Activated naive CD4-positive, alpha-beta T cell treated with anti-CD3 and anti-CD28 coated beads, Interleukin-2, amount 10 ng/mL, durations not matched to agents 7 days and 5 days (primary cell): ENCODE data around the gene ZNF580.

Experiments
- CTCF ChIA-PET: fragments of 350-600 bp; sonication (Branson Sonifier 250); formaldehyde crosslinking; loops from one replicate; lab custom pipeline; 2021; ENCODE audit warnings: antibody characterized with exemption; lab: Charles Lee
- DNase-seq: peaks from one replicate; pipeline ENCODE4 v3.0.0-alpha.2; 2020
- H3K27ac Mint-ChIP-seq: one replicate; pipeline ENCODE4 v1.8.0; 2021; ENCODE audit warnings: mild to moderate bottlenecking, moderate library complexity, mixed read lengths
- H3K27me3 Mint-ChIP-seq: one replicate; pipeline ENCODE4 v1.8.0; 2021; ENCODE audit warnings: mild to moderate bottlenecking, mixed read lengths
- H3K36me3 Mint-ChIP-seq: one replicate; pipeline ENCODE4 v1.8.0; 2021; ENCODE audit warnings: mixed read lengths
- H3K4me1 Mint-ChIP-seq: one replicate; pipeline ENCODE4 v1.8.0; 2021; ENCODE audit warnings: mixed read lengths
- H3K4me3 Mint-ChIP-seq: one replicate; pipeline ENCODE4 v1.8.0; 2021; ENCODE audit warnings: mild to moderate bottlenecking, moderate library complexity, mixed read lengths
- H3K9me3 Mint-ChIP-seq: one replicate; pipeline ENCODE4 v1.8.0; 2021; ENCODE audit warnings: mixed read lengths

The ZNF580 gene

DNA sequence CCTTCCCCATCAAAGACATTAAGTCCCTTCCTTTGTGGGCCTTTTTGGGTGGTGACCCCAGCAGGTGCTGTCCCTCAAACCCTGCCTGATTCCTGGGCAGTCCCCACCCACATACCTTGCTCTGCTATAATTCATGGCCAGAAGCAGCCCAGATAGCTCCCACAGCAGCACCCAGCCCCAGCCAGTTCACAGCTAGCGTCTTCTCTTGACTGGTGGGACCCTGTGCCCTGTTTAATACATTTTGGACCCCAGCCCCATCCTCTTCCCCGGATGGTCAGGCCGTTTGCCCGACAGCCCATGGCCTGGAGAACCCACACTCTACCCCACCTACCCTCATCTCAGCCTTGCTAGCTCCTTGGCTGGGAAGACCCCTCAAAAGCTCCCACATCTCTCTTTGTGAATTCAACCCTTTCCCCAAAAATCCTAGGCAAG is 9.3 kb downstream of the ZNF580 start:
- Mint-ChIP-seq H3K27ac (no peak overlapping the region), H3K4me3 (peak overlapping the region; percentile 43), H3K9me3 (no peaks in the 10 kb centered on the region), H3K4me1 (peaks cover 42% of the 10 kb centered on the region), H3K36me3 (peaks cover 8% of the 10 kb centered on the region), H3K27me3 (peaks cover 4% of the 10 kb centered on the region)
- CTCF ChIA-PET, result interaction anchor here (1.0 to 1.1 kb wide), 2 partner anchors 12 to 18 kb away, joined by 3 to 4 read pairs; no protein-coding TSS in a partner anchor
- DNase-seq, result no peak

DNA sequence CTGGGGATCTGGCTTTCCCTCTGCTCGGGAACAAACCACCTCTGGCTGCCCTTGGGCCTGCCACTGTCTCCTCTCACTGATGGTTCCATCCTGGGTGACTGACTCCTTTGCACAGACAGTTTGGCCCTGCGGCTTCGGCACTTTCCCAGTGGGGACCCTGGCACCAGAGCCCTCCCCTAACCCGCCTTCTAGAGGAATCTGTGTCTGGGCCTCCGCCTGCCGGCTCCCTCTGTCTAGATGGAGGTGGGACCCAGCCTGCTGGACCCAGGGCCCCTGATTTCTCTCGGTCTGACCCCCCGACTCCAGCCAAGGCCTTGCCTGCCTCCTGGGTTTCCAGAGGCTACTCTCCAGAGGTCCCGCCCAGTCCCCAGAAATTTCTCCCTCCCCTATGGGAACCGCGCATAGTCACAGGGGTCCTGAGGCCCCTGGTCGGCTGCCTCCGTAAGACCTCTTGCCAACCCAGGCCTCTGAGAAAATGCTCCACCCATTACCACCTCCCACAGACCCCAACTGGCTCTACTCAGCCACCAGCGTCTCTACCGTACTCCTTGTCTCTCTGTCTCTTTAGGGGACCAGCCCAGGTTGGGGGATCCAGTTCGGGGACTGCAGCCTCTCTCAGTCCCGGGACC is 9.9 kb downstream of the ZNF580 start:
- Mint-ChIP-seq H3K27me3 (peaks cover 4% of the 10 kb centered on the region), H3K4me3 (peak overlapping the region; percentile 44), H3K4me1 (peaks cover 38% of the 10 kb centered on the region), H3K27ac (peak overlapping the region; percentile 64), H3K9me3 (no peaks in the 10 kb centered on the region), H3K36me3 (peaks cover 11% of the 10 kb centered on the region)
- no peak for DNase-seq
- CTCF ChIA-PET, result no interaction called here

DNA sequence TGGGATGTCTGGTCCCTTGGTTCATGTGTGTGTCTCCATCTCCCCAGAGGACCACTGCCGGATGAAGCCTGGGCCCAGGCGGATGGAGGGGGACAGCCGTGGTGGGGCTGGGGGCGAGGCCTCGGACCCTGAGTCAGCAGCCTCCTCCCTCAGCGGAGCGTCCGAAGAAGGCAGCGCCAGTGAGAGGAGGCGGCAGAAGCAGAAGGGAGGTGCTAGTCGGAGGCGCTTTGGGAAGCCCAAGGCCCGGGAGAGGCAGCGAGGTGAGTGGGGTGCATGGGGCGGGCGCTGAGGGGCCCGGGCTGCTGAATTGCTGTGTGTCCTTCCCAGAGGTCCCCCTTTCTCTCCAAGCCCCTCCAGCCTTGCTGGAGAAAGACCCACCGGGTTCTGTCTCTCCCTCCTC is 10.4 kb downstream of the ZNF580 start:
- H3K4me1 Mint-ChIP-seq, result peaks cover 40% of the 10 kb centered on the region
- CTCF ChIA-PET, result no interaction called here
- H3K27me3 Mint-ChIP-seq, result peaks cover 4% of the 10 kb centered on the region
- no peak overlapping the region for H3K27ac Mint-ChIP-seq
- H3K4me3 Mint-ChIP-seq, result peak overlapping the region; percentile 44
- DNase-seq, result no peak
- no peaks in the 10 kb centered on the region for H3K9me3 Mint-ChIP-seq
- H3K36me3 Mint-ChIP-seq, result peaks cover 15% of the 10 kb centered on the region

DNA sequence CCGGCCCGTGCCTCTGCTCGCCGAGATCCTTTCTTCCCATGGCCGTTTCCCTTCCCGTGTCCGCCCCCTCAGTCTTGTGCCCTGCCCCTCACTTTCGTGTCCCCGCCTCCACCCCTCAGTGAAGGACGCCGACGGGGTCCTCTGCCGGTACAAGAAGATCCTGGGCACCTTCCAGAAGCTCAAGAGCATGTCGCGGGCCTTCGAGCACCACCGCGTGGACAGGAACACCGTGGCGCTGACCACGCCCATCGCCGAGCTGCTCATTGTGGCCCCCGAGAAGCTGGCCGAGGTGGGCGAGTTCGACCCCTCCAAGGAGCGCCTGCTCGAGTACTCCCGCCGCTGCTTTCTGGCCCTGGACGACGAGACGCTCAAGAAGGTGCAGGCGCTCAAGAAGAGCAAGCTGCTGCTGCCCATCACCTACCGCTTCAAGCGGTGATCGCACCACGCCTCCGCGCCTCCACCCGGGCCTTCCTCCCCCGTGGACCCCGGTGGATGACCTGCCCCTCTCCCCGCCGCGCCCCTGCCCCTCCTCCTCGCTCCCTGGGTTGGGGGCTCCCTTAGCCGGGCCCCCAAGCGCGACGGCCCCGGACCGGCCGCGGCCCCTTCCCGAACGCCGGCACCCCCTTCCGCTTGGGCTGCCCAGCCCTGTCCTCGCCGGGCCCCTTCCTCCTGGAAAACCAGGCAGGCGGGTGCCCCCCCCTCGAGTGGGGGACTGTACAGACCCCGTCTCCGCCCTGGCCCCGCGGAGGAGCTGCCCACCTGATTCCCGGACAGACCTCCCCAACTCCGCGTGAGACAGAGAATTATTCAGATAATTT is 11.7 kb downstream of the ZNF580 start:
- H3K27me3 Mint-ChIP-seq, result peaks cover 4% of the 10 kb centered on the region
- peaks cover 46% of the 10 kb centered on the region for H3K4me1 Mint-ChIP-seq
- DNase-seq, result no peak
- CTCF ChIA-PET, result interaction anchor here (0.7 to 1.6 kb wide), 5 partner anchors 9 to 640 kb away, joined by 3 to 23 read pairs (median 4); partner anchors contain the start of gene ZNF581
- H3K9me3 Mint-ChIP-seq, result no peaks in the 10 kb centered on the region
- peak overlapping the region; percentile 43 for H3K4me3 Mint-ChIP-seq
- H3K27ac Mint-ChIP-seq, result peak overlapping the region; percentile 26
- H3K36me3 Mint-ChIP-seq, result peaks cover 19% of the 10 kb centered on the region

DNA sequence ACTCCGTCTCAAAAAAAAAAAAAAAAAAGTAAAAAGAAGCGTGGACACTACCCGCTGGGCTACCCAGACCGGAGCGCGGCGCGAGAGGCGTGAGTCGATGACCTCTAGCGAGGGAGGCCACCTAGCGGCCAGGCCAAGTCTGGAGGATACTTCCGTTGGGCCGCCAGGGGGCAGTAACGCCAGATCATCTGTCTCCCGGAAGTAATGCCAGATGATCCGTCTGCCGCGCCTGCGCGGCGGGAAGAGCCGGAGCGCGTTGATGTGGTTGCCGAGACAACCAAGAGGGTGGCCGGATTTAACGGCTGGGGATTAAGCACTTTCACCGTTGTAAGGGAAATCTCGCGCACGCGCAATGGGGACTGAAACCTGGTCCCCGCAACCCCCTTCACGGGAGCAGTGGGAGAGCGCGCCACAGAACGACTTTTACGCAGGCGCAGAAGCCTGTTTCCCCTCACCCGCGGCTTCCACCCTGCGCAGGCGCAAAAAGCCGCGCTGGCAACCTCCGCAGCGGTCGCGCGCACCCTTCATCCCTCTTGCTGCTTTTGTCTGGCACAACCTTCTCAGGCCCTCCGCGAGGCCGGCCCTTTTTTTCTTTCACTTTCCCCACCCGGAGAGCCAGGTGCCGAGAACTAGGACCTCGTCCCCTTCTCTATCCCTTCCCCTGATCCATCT is 13.0 kb downstream of the ZNF580 start:
- CTCF ChIA-PET, result interaction anchor here (0.6 to 1.6 kb wide), 14 partner anchors 8 to 680 kb away, joined by 3 to 23 read pairs (median 4); partner anchors contain the start of gene ZNF581
- Mint-ChIP-seq H3K27ac (peak overlapping the region; percentile 92), H3K4me1 (peaks cover 49% of the 10 kb centered on the region), H3K36me3 (peaks cover 19% of the 10 kb centered on the region), H3K4me3 (peak overlapping the region; percentile 78), H3K9me3 (no peaks in the 10 kb centered on the region), H3K27me3 (peaks cover 4% of the 10 kb centered on the region)
- peak; percentile 98 for DNase-seq

DNA sequence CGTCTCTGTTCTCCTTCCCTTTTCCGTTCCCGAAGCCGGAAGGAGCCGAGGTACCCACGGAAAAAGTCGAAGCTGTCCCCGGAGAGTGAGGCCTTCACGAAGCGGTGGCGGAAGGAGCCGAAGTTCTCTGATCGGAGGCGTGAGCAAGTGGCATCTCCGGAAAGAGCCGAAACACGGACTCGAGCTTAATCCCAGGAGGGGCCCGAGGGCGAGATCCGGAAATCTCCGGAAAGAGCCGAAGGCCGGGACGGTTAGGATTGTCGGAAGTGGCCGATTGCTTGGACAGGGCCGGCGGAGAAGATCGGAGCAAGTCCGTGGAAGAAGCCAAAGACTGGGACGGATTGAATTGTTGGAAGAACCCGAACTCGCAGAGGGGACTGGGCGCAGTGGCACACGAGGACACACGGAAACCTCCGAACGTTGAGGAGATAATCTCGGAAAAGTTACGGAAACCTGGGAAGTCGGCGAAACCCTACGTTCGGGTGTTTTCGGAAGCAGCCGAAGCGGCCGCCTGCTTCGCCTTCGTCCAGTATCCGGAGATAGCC is 13.6 kb downstream of the ZNF580 start:
- peaks cover 20% of the 10 kb centered on the region for H3K36me3 Mint-ChIP-seq
- no peaks in the 10 kb centered on the region for H3K9me3 Mint-ChIP-seq
- CTCF ChIA-PET, result interaction anchor here (0.6 to 1.2 kb wide), 9 partner anchors 9 to 679 kb away, joined by 3 to 7 read pairs (median 3); no protein-coding TSS in a partner anchor
- H3K27me3 Mint-ChIP-seq, result peaks cover 4% of the 10 kb centered on the region
- peak overlapping the region; percentile 92 for H3K27ac Mint-ChIP-seq
- H3K4me3 Mint-ChIP-seq, result peak overlapping the region; percentile 78
- peaks cover 48% of the 10 kb centered on the region for H3K4me1 Mint-ChIP-seq
- peak; percentile 100 for DNase-seq

DNA sequence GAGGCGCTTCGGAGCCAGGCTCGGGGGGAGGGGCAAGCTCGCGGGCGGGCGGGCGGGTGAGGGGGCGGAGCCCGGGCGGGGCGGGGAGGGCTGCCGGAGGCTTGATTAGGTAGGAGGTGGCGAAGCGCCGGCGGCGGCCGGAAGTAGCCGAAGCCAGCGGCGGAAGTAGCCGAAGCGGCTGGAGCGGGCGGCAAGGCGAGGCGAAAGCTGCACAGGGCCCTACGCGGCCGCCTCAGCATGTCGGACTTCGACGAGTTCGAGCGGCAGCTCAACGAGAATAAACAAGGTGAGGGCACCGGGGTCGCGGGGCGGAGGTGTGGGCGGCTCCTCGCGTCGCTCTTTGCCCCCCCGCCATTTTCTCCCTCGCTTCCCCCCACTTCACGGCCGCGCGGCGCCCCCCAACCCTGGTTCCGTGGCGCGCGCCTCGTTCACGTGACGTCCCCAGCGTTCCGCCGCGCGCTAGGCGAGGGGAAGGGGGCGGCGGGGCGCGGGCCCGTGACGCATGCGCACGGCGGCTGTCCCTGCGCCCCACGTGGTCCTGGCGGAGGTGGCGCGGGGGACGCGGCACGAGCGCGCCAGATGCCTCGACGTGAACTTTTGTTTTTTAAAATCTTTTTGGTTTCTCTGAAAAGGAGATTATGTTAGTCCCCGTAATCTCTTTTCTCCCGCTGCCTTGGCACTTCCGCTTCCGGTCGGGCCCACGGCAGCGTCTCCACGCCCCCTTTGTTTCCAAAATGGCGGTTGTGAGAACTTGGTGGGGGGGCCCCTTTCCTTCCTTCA is 14.3 kb downstream of the ZNF580 start, which contains the start of gene U2AF2:
Gene U2AF2 (plus strand): TSS at position 168 of the 780 bp plus-strand sequence. CDS start 70 bp downstream, at position 238.
- peaks cover 21% of the 10 kb centered on the region for H3K36me3 Mint-ChIP-seq
- H3K4me3 Mint-ChIP-seq, result peak within 1 kb of the TSS; percentile 78
- H3K9me3 Mint-ChIP-seq, result no peaks in the 10 kb centered on the region
- peaks cover 4% of the 10 kb centered on the region for H3K27me3 Mint-ChIP-seq
- CTCF ChIA-PET, result interaction anchor here (0.6 to 1.2 kb wide), 8 partner anchors 9 to 679 kb away, joined by 3 to 7 read pairs (median 3); no protein-coding TSS in a partner anchor
- DNase-seq, result peak; percentile 97
- peak within 1 kb of the TSS; percentile 92 for H3K27ac Mint-ChIP-seq
- H3K4me1 Mint-ChIP-seq, result peaks cover 49% of the 10 kb centered on the region

DNA sequence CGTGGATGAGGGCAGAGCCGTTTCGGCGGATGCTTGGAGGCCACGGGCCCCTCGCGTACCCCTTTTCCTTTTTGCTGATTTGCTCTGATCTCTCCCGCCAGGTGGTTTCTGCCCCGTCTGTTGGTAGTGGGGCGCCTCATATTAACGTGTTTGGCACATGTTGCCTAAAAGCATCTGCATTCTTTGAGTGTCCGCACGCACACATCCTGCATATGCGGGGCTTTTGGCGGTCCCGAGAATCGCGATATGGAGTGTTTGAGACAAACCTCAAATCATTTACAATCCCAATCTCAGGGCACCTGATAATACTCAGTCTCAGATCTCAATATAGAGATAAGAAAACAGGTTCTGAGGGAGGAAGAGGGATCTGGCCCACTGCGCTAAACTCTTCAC is 14.8 kb downstream of the ZNF580 start:
- H3K4me3 Mint-ChIP-seq, result peak overlapping the region; percentile 78
- no peak for DNase-seq
- CTCF ChIA-PET, result no interaction called here
- peaks cover 46% of the 10 kb centered on the region for H3K4me1 Mint-ChIP-seq
- no peaks in the 10 kb centered on the region for H3K9me3 Mint-ChIP-seq
- H3K27me3 Mint-ChIP-seq, result peaks cover 4% of the 10 kb centered on the region
- H3K36me3 Mint-ChIP-seq, result peaks cover 21% of the 10 kb centered on the region
- peak overlapping the region; percentile 92 for H3K27ac Mint-ChIP-seq

DNA sequence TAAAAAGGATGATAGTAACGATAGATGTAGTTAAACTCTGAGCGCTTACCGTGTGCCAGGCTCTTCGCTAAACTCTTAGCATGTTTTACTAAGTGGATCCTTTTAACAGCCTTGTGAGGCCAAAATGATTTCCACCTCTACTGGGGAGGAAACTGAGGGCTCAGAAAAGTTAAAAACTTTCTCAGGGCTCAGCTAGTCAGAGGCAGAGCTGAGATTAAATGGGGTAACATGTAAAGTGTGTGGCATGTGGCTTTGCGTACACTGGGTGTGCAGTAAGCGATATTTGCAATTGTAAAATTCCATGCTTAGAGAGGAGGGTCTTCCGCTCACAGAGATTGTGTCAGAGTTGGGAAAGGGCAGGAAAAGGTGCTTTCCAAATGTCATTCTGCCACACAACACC is 15.8 kb downstream of the ZNF580 start:
- peak overlapping the region; percentile 78 for H3K4me3 Mint-ChIP-seq
- DNase-seq, result no peak
- no peaks in the 10 kb centered on the region for H3K9me3 Mint-ChIP-seq
- H3K27ac Mint-ChIP-seq, result peak overlapping the region; percentile 92
- H3K36me3 Mint-ChIP-seq, result peaks cover 27% of the 10 kb centered on the region
- CTCF ChIA-PET, result interaction anchor here (0.8 to 1.6 kb wide), 3 partner anchors 15 to 153 kb away, joined by 3 to 7 read pairs (median 3); no protein-coding TSS in a partner anchor
- H3K27me3 Mint-ChIP-seq, result peaks cover 4% of the 10 kb centered on the region
- H3K4me1 Mint-ChIP-seq, result peaks cover 44% of the 10 kb centered on the region

DNA sequence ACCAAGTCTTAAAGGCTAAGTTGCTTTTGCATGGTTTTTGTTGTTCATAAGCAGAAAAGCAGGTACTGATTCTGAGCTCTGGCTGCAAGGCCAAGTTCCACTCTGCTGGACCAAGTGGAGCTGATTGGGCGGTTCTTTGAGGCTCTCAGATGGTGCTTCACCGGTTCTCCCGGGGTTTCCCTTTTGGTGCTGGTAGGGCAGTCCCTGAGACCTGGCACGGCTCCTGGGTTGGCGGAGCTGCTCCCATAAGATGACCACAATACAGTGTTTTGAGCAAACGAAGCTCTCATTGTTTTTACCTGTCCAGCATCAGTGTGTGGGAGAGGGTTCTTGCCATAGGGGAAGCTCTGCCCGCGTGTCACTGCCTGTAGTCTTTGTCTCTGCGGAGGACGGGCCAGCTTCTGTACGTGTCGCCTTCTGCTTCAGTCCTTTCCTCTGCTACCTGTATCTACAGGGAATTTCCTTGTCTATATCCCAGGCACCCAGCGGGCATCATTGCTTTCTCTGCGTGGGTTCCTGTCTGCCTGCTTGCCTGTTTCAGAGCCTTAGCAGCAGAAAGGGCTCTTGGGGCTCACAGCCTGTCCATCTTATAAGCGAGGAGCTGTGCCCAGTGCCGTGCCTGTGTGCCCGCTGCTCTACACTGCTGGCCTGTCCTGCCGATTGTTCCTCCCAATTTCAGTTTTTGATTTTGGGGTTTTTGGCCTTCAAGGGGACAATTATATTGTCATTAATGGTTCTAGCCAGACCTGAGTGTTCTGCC is 16.4 kb downstream of the ZNF580 start:
- Mint-ChIP-seq H3K4me3 (peak overlapping the region; percentile 78), H3K9me3 (no peaks in the 10 kb centered on the region), H3K27ac (no peak overlapping the region), H3K36me3 (peaks cover 33% of the 10 kb centered on the region), H3K27me3 (peaks cover 4% of the 10 kb centered on the region), H3K4me1 (peaks cover 44% of the 10 kb centered on the region)
- CTCF ChIA-PET, result interaction anchor here (0.8 to 1.6 kb wide), 3 partner anchors 14 to 152 kb away, joined by 3 to 7 read pairs (median 3); no protein-coding TSS in a partner anchor
- DNase-seq, result no peak

DNA sequence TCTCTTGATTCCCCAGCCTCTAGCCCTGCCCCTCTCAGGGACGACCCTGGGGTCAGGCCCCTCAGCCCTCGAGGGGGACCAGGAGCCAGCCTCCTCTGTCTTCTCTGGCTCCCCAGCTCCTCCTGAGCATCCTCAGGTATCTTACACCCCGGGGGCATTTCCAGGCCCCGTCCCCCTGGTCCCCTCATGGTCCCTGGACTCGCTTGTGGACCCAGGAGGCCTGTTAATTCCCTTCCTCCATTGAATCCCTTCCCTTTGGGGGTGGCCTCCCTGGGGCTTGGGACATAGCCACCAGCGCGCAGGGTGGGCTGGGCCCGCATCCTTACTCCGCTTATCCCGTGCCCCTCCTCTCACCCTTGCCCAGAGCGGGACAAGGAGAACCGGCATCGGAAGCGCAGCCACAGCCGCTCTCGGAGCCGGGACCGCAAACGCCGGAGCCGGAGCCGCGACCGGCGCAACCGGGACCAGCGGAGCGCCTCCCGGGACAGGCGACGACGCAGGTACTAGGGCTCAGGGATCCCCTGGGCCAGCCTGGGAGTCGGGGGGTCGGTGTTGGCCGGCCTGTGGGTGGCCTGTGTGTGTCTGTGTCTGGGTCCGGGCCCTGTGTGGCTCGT is 18.2 kb downstream of the ZNF580 start:
- peaks cover 42% of the 10 kb centered on the region for H3K4me1 Mint-ChIP-seq
- H3K9me3 Mint-ChIP-seq, result no peaks in the 10 kb centered on the region
- H3K27ac Mint-ChIP-seq, result no peak overlapping the region
- H3K4me3 Mint-ChIP-seq, result no peak overlapping the region
- DNase-seq, result no peak
- no peaks in the 10 kb centered on the region for H3K27me3 Mint-ChIP-seq
- CTCF ChIA-PET, result interaction anchor here (1.0 kb wide), 1 partner anchor 13 kb away, joined by 3 read pairs; no protein-coding TSS in a partner anchor
- H3K36me3 Mint-ChIP-seq, result peaks cover 49% of the 10 kb centered on the region

DNA sequence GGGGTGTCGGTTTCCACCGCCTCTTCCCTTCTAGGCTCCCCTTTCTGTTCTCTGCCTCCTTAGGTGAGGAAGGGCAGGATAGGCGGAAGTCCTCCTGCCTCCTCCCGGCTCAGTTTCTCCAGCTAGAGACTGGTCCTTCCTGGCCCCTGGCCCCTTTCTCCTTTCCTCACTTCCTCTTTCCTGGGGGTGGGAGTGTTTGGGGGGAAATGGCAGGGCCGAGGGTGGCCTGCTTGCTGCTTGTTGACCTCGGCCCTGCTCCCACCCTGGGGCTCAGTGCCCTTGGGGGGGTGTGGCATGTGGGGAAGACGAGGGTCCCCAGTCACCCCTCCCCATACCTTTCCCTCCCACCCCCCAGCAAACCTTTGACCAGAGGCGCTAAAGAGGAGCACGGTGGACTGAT is 19.0 kb downstream of the ZNF580 start:
- Mint-ChIP-seq H3K27me3 (no peaks in the 10 kb centered on the region), H3K4me1 (peaks cover 42% of the 10 kb centered on the region), H3K4me3 (no peak overlapping the region), H3K27ac (peak overlapping the region; percentile 52), H3K9me3 (no peaks in the 10 kb centered on the region), H3K36me3 (peaks cover 57% of the 10 kb centered on the region)
- CTCF ChIA-PET, result interaction anchor here (1.0 kb wide), 1 partner anchor 12 kb away, joined by 3 read pairs; no protein-coding TSS in a partner anchor
- no peak for DNase-seq
